DMS114 treated with DMSO at 0.1 percent for 48 hours (cell line): ENCODE data around the gene CRIP2.

ENCODE experiments used
- DNase-seq: peaks from one replicate; lab custom pipeline; 2025; ENCODE audit not compliant: unreplicated experiment; lab: John Stamatoyannopoulos, UW

CRIP2 gene

DNA sequence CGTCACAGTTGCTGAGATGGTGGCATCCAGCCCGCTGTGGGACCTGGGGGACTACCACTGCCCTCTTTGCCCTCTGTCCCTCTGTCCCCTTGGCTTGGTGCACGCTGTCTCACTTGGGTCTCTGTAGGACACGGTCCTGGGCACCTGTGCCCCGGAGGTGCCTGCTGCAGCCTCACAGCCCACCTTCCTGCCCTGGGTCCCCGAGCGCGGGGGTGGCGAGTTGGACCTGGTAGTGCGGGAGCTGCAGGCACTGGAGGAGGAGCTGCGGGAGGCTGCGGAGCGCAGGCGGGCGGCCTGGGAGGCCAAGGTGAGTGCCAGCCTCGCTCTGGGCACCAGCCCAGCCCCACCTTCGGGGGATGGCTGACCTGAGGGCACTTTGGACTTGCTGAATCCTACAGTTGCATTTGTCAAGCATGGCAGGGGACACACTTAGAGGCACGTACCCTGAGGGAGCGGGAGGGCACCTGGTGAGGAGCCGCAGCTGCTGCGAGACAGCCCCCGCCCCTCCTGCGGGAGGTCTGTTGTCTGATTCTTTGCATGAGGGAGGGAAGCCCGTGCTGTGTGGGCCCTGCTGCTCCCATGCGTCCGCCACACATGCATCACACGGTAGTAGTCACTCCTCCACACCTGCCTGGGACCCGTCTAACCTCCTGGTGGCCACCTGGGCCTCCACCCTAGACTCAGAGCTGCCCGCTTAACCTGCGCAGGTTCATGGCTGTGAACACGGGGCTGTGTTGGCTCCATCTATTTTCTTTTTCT is 23.2 kb downstream of the CRIP2 start:
- DNase-seq: no peak

- no peak for DNase-seq
These were observed 24.0 kb downstream of the CRIP2 start for GRCh38 chr14:105498430-105499255.

DNA sequence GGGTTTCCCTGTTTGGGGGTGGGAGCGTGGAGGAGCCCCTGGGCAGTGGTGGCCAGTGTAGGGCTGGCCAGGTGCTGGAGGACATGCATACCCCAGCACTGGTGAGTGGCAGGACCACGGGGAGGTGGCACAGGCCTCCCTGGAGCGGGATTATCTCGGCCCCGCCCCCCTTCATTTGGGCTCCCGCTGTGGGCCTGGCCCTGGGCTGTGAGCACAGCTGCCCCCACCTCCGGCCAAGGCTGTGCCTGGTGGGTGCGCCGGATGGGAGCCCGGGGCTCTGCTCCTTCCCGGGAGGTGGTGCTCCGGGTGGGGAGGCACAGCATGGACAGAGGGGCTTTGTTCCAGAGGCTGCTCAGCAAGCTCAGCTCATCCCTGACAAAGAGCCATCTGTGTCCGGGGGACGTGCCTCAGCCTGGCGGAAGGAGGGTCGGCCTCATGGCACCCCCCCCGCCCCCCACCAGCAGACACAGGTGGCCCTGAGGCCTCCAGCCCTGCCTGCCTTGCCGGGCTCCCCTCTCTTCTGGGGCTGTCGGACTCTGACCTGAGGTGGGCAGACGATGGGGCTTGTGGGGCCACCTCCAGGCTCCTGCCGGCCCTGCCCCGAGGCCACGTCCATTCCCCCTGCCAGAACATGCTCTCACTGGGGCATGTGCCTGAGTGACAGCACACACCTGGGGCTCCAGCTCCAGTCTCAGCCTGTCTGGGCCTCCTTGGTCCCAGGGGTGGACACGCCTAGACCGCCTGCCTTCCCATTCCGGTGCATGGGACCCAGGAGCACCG is 24.8 kb downstream of the CRIP2 start:
- DNase-seq: no peak

DNA sequence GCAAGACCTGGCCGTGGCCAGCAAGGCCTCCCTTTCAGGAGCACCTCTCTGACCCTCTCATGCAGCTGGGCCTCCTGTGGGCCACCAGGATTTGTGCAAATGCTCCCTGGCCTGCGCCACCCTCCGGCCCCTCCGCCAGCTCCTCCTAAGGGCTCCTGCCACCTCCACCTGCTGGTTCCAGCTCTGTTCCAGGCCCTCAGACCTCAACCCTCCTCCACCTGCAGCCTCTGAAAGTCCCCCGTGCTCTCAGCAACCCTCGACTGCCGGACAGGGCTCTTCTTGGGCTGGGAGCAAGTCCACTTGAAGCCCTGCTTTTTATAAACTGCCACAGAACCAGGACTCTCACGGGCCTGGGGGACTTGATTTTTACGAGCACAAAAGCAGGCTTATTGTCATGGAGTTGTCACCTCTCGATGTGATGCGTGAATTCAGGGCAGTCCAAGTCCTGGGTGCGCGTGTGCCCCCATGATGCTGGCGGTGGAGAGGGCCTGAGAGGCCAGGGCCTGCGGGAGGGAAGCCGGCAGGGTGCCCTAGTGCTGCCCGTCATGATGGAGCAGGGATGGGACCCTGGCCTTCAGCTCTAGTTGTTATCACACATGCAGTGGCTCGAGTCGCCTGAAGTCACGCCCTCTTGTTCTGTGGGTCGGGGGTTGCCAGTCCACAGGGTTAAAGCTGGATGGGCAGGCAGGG is 25.6 kb downstream of the CRIP2 start:
- no peak for DNase-seq

DNA sequence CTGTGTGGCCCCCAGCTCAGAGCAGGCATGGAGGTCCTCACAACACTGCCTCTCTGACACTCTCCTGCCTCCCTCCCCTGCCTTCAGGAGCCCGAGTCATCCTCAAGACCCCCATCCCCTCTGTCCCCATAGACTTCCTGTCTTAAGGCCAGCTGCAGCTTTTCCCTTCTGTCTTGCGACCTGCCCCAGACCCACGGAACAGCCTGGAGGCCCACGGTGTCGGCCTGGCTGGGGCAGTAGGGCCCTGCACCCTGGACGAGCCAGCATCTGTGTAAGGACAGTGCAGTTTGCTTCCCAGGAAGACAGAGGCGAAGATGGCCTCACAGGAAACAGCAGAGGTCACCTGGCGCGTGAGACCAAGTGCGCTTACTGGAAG is 26.1 kb downstream of the CRIP2 start:
- DNase-seq: no peak

DNA sequence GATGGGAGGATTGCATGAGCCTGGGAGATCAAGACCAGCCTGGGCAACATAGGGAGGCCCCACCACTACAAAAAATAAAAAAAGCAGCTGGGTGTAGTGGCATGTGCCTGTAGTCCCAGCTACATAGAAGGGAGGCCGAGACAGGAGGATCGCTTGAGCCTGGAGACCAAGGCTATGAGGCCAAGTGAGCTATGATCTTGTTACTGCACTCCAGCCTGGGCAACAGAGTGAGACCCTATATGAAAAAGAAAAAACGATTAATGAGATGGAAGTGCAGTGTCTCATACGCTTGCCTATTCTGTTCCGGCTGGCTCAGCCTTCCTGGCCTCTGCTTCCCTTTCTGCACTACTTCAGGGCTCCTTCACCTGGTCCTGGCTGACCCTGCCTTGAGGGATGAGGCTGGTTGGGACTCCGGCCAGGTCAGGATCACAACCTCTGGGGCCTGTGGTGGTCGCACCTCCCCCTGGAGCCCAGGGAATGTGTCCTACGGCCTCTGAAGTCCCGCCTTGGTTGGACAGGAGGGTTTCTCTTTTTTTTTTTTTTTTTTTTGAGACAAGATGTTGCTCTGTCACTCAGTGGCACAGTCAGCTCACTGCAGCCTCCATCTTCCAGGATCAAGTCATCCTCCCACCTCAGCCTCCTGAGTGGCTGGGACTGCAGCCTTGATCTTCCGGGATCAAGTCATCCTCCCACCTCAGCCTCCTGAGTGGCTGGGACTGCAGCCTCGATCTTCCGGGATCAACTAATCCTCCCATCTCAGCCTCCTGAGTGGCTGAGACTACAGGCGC is 27.1 kb downstream of the CRIP2 start:
- DNase-seq: no peak

- no peak for DNase-seq
These were observed 28.1 kb downstream of the CRIP2 start for GRCh38 chr14:105502446-105503295.

DNA sequence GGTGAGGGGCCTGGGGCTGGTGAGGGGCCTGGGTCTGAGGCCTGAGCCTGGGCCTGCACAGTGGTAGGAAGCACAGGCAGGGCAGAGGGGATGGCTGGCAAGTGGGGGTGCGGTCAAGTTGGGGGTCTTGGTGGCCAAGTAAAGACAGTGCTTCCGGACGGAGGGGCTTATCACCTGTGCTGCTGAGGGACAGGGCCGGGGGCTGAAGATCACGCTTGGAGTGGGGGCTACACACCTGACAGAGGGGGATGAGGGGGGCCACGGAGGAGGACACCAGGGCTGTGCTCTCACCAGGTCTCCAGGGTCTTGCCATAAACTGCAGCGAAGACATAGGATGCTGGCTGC is 28.6 kb downstream of the CRIP2 start:
- no peak for DNase-seq

DNA sequence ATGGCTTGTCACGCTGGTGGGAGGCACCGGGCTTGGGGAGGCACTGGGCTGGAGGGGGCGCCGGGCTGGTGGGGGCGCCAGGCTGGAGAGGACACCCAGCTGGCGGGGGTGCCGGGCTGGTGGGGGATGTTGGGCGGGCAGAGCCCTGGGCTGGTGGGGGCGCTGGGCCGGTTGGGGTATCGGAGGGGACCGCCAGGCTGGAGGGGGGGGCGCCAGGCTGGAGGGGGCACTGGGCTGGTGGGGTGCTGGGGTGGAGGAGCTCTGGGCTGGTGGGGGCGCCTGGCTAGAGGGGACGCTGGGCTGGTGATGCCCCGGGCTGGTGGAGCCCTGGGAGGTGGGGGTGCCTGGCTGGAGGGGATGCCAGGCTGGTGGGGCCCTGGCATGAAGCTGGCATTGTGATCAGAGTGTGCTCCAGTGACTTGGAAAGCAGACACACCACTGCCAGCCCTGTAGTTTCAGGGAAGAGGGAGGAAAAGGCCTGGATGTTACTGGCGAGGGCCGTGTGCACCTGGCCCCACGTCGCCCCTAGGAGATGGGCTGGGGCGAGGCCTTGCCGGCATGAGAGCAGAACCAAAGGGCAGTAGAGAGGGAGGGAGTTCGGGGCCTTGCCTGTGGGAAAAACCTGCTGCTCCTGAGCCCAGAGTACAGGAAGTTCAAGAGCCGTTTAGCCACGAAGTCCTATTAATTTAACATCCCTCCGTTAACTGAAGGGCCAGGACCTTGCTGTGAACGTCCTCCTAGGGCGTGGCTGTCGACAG is 29.5 kb downstream of the CRIP2 start:
- DNase-seq: no peak

GRCh38 chr14:105505101-105505500 is 30.5 kb downstream of the CRIP2 start:
- DNase-seq: no peak

GRCh38 chr14:105507247-105507646 is 32.6 kb downstream of the CRIP2 start:
- DNase-seq: no peak

GRCh38 chr14:105508069-105508468 is 33.4 kb downstream of the CRIP2 start:
- DNase-seq: no peak

DNA sequence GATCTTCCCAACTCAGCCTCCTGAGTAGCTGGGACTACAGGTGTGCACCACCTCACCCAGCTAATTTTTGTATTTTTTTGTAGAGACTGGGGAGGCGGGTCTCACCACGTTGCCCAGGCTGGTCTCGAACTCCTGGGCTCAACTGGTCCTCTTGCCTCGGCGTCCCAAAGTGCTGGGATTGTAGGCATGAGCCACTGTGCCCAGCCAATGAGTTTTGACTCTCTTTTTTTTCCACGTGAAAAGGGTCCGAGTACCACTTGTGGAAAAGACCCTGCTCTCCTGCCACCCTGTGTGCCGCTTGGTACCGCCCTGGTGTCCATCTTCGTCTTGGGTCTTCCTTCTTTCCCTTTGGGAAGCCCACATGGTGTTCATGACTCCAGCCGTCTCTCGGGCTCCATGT is 34.0 kb downstream of the CRIP2 start:
- DNase-seq: no peak

- no peak for DNase-seq
These were observed 42.5 kb downstream of the CRIP2 start for GRCh38 chr14:105517096-105517495.

DNA sequence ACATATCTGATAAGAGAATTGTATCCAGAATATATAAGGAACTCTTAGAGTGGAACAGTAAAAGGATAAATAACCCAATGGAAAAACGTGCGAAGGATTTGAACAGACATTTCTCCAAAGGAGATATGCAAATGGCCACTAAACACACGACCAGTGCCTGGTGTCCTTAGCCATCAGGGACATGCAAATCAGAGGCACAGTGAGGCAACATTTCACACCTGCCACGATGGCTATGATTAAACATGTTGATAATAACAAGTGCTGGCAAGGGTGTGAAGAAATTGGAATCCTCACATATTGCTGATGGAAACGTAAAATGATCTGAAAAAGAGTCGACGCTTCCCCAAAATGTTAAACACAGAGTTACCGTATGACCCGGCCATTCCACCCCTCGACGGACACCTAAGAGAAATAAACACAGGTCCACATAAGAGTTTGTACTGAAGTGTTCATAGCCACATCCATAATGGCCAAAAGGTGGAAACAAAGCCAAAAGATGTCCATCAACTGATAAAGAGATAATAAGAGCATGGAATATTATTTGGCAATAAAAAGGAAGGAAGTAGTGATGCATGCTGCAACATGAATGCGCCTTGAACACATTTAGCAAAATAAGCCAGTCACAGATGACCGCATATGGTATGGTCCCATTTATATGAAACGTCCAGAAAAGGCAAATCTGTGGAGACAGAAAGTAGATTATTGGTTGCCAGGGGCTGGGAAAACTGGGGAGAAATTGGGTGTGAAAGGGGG is 45.5 kb downstream of the CRIP2 start:
- DNase-seq: no peak

- DNase-seq: no peak
These were observed 50.7 kb downstream of the CRIP2 start for GRCh38 chr14:105525326-105525725.

GRCh38 chr14:105525861-105526775 is 51.5 kb downstream of the CRIP2 start, which contains the start of gene TMEM121:
Gene TMEM121 (plus strand): TSS chr14:105526583. CDS start chr14:105528835, 2,252 bp downstream.
- no peak for DNase-seq
